ENCODE results near the gene NAV2. TPM values are rescaled to one million over a fixed set of nuclear protein-coding genes. Genes with fewer than 3 reads are reported as not detected.

NAV2 gene
- total RNA-seq, 1 donor from 2014 or later = 11.1 TPM

DNA sequence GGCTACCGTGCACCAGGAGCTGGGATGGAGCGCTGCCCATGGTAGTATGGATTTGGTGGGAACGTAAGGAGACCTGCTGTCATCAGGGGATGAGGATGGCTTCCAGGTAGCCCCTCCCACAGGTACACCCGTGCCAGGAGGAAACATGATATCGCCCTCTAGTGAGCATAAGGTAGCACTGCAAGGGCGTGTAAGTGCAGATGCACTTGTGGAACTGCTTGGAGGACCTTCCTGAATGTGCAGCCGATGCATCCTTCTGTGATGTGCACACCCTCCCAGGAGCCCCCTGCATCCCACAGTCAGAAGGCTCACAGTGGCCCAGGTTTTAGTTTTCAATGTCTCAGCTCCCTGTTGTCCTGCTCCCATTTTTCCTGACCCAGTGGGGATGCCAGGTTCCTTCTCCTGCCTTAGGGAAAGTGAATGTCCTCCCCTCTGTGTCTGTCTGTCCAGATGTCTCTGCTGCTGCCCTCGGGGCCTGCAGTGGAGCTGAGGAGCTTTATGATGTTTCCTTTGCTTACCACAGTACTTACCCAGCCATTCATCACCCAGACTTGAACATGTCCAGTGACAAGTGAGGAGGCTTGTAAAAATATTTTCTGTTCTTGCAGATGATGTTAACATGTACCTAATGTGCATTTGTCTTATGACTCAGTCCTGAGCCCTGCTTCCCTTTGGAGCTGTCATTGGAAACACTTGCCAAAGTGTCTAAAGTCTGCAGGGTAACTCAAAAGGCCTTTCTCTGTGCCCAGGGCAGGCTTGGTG, 398.5 kb downstream of the NAV2 start:
- Histone ChIP-seq H3K4me3 (ENCODE audit: low read depth, low read length) (no peak overlapping the region), H3K27me3 (ENCODE audit: control insufficient read depth, insufficient read depth, low read length) (no peaks in the 10 kb centered on the region), H3K36me3 (ENCODE audit: control insufficient read depth, insufficient read depth, low read length) (peaks cover 11% of the 10 kb centered on the region)
- FAIRE-seq (no peak), DNase-seq (ENCODE audit: low read depth) (peak; percentile 83)
- TF ChIP-seq, protein P1, sequence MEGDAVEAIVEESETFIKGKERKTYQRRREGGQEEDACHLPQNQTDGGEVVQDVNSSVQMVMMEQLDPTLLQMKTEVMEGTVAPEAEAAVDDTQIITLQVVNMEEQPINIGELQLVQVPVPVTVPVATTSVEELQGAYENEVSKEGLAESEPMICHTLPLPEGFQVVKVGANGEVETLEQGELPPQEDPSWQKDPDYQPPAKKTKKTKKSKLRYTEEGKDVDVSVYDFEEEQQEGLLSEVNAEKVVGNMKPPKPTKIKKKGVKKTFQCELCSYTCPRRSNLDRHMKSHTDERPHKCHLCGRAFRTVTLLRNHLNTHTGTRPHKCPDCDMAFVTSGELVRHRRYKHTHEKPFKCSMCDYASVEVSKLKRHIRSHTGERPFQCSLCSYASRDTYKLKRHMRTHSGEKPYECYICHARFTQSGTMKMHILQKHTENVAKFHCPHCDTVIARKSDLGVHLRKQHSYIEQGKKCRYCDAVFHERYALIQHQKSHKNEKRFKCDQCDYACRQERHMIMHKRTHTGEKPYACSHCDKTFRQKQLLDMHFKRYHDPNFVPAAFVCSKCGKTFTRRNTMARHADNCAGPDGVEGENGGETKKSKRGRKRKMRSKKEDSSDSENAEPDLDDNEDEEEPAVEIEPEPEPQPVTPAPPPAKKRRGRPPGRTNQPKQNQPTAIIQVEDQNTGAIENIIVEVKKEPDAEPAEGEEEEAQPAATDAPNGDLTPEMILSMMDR (IDR thresholded peaks at IDR 0.05; ENCODE audit: insufficient read depth, low read length, severe bottlenecking) = peak; percentile 95

GRCh38 chr11:20111871-20112270, 399.2 kb downstream of the NAV2 start:
- Histone ChIP-seq H3K27me3 (ENCODE audit: control insufficient read depth, insufficient read depth, low read length) (no peaks in the 10 kb centered on the region), H3K4me3 (ENCODE audit: low read depth, low read length) (no peak overlapping the region), H3K36me3 (ENCODE audit: control insufficient read depth, insufficient read depth, low read length) (peaks cover 13% of the 10 kb centered on the region)
- DNase-seq (ENCODE audit: low read depth) (no peak), FAIRE-seq (no peak)
- TF ChIP-seq, protein P1 (IDR thresholded peaks at IDR 0.05; ENCODE audit: insufficient read depth, low read length, severe bottlenecking) = no peak

- DNase-seq (ENCODE audit: low read depth) (peak; percentile 96), FAIRE-seq (no peak)
- TF ChIP-seq, protein P1 (IDR thresholded peaks at IDR 0.05; ENCODE audit: insufficient read depth, low read length, severe bottlenecking) = no peak
- Histone ChIP-seq H3K4me3 (ENCODE audit: low read depth, low read length) (peak overlapping the region; percentile 8), H3K36me3 (ENCODE audit: control insufficient read depth, insufficient read depth, low read length) (peaks cover 15% of the 10 kb centered on the region), H3K27me3 (ENCODE audit: control insufficient read depth, insufficient read depth, low read length) (no peaks in the 10 kb centered on the region)
Observed at GRCh38 chr11:20112291-20113148, 399.9 kb downstream of the NAV2 start.

GRCh38 chr11:20113149-20113438, 400.5 kb downstream of the NAV2 start:
- peak; percentile 74 for DNase-seq (ENCODE audit: low read depth)

GRCh38 chr11:20114588-20114987, 402.0 kb downstream of the NAV2 start:
- FAIRE-seq = no peak
- TF ChIP-seq, protein P1 (IDR thresholded peaks at IDR 0.05; ENCODE audit: insufficient read depth, low read length, severe bottlenecking) = no peak
- peaks cover 17% of the 10 kb centered on the region for H3K36me3 ChIP-seq (ENCODE audit: control insufficient read depth, insufficient read depth, low read length)
- DNase-seq (ENCODE audit: low read depth) = no peak
- H3K4me3 ChIP-seq (ENCODE audit: low read depth, low read length) = no peak overlapping the region
- H3K27me3 ChIP-seq (ENCODE audit: control insufficient read depth, insufficient read depth, low read length) = no peaks in the 10 kb centered on the region

More at GRCh38 chr11:20113149-20113438, 400.5 kb downstream of the NAV2 start:
- Histone ChIP-seq H3K4me3 (ENCODE audit: low read depth, low read length) (no peak overlapping the region), H3K36me3 (ENCODE audit: control insufficient read depth, insufficient read depth, low read length) (peaks cover 15% of the 10 kb centered on the region), H3K27me3 (ENCODE audit: control insufficient read depth, insufficient read depth, low read length) (no peaks in the 10 kb centered on the region)
- TF ChIP-seq, protein P1 (IDR thresholded peaks at IDR 0.05; ENCODE audit: insufficient read depth, low read length, severe bottlenecking) = no peak
- FAIRE-seq = no peak

Data from bronchial epithelial cell (primary cell).